HepG2 (cell line): Measurements from ENCODE around the gene TTLL13. TPM values are rescaled to one million over a fixed set of nuclear protein-coding genes. Genes with fewer than 3 reads are reported as not detected.

ENCODE experiments used
- ATRX ChIP-seq: sonication (generic); formaldehyde crosslinking; IDR thresholded peaks from 2 replicates; pipeline ENCODE4 v1.4.0; 2020; ENCODE audit warnings: missing genetic modification reagents, borderline replicate concordance
- ELF1 ChIP-seq: sonication (generic); formaldehyde crosslinking; IDR thresholded peaks from 2 replicates; pipeline ENCODE4 v1.4.0; 2020; ENCODE audit warnings: missing genetic modification reagents
- ELF3 ChIP-seq: IDR thresholded peaks from 2 replicates; pipeline ENCODE4 v1.6.1; 2016; ENCODE audit warnings: missing genetic modification reagents, missing compliant biosample characterization
- GTF2F1 ChIP-seq: fragments of 150-350 bp; IDR thresholded peaks from 2 replicates; pipeline ENCODE4 v1.6.1; 2014; ENCODE audit warnings: low read length
- IKZF4 ChIP-seq: sonication (generic); formaldehyde crosslinking; IDR thresholded peaks from 2 replicates; pipeline ENCODE4 v1.5.1; 2020; ENCODE audit warnings: borderline replicate concordance, mild to moderate bottlenecking, low read depth, missing genetic modification reagents; ENCODE audit errors: not compliant biosample characterization
- KAT7 ChIP-seq: IDR thresholded peaks from 2 replicates; pipeline ENCODE4 v1.6.1; 2018; ENCODE audit warnings: borderline replicate concordance, missing compliant biosample characterization
- KMT2A ChIP-seq: sonication (generic); formaldehyde crosslinking; IDR thresholded peaks from 2 replicates; pipeline ENCODE4 v1.4.0; 2020; ENCODE audit warnings: missing genetic modification reagents
- RBM39 ChIP-seq: fragments of 200-400 bp; formaldehyde crosslinking; IDR thresholded peaks from one replicate; pipeline ENCODE4 v1.6.1; 2018; ENCODE audit warnings: antibody characterized with exemption, mild to moderate bottlenecking, low read depth, low read length; ENCODE audit not compliant: poor library complexity, severe bottlenecking
- TCF7 ChIP-seq: sonication (generic); IDR thresholded peaks from 2 replicates; pipeline ENCODE4 v1.6.1; 2016; ENCODE audit warnings: antibody characterized with exemption, low read depth
- TP53 ChIP-seq: sonication (generic); formaldehyde crosslinking; conservative IDR thresholded peaks from 2 replicates; pipeline ENCODE4 v1.4.0; 2020; ENCODE audit warnings: missing genetic modification reagents
- ZNF329 ChIP-seq: sonication (generic); formaldehyde crosslinking; IDR thresholded peaks from 2 replicates; pipeline ENCODE4 v1.9.0; 2021; ENCODE audit warnings: low read depth, mild to moderate bottlenecking, missing genetic modification reagents
- ZNF772 ChIP-seq: sonication (generic); formaldehyde crosslinking; IDR thresholded peaks from 2 replicates; pipeline ENCODE4 v1.5.0; 2020; ENCODE audit warnings: mild to moderate bottlenecking, missing genetic modification reagents
- polyA plus RNA-seq, 8 experiments: library from polyadenylated mRNA; depleted of rRNA in 3 of 8; stranded (reverse) in 7 of 8; unstranded in 1 of 8; fragments of >200 nt; fragmentation: Illumina TruSeq in 4 of 8; extraction: Trizol in 4 of 8; gene quantifications; 2 replicates each; pipeline versions ENCODE4 v1.2.1 to v1.2.3, GENCODE V29; 2011 to 2016; ENCODE audit warnings: low read depth in 4 of 8, missing spikeins in 1 of 8, mixed read lengths in 1 of 8; ENCODE audit not compliant: insufficient read depth in 1 of 8
- total RNA-seq, 5 experiments: library from RNA; depleted of rRNA; stranded (reverse); fragments of >200 nt; fragmentation: Illumina TruSeq; extraction: Trizol; gene quantifications; 2 replicates each; pipeline ENCODE4 v1.2.3, GENCODE V29; 2016; ENCODE audit warnings: low read depth in 1 of 5
- TF ChIP-seq, protein P1 (sequence below): sonication (generic); formaldehyde crosslinking; IDR thresholded peaks from 2 replicates; pipeline ENCODE4 v1.4.0; 2020; ENCODE audit warnings: mild to moderate bottlenecking, missing genetic modification reagents
- TF ChIP-seq, protein P2 (sequence below): IDR thresholded peaks from 2 replicates; pipeline ENCODE4 v1.6.1; 2016; ENCODE audit warnings: missing genetic modification reagents, missing compliant biosample characterization
- TF ChIP-seq, protein P3 (sequence below): sonication (generic); formaldehyde crosslinking; IDR thresholded peaks from 2 replicates; pipeline ENCODE4 v1.4.0; 2020; ENCODE audit warnings: mild to moderate bottlenecking, low read depth, missing genetic modification reagents
- TF ChIP-seq, protein P4 (sequence below): sonication (generic); formaldehyde crosslinking; IDR thresholded peaks from 2 replicates; pipeline ENCODE4 v1.4.0; 2020; ENCODE audit warnings: missing genetic modification reagents
- TF ChIP-seq, protein P5 (sequence below): sonication (generic); formaldehyde crosslinking; IDR thresholded peaks from 2 replicates; pipeline ENCODE4 v1.5.1; 2020; ENCODE audit warnings: missing genetic modification reagents, mild to moderate bottlenecking, borderline replicate concordance

Gene TTLL13
- total and polyA plus RNA-seq, 2 of the 13 experiments (the other 11 are each of a cell fraction or from before 2014, with no cell fraction given), result 0.07 to 0.29 TPM

DNA sequence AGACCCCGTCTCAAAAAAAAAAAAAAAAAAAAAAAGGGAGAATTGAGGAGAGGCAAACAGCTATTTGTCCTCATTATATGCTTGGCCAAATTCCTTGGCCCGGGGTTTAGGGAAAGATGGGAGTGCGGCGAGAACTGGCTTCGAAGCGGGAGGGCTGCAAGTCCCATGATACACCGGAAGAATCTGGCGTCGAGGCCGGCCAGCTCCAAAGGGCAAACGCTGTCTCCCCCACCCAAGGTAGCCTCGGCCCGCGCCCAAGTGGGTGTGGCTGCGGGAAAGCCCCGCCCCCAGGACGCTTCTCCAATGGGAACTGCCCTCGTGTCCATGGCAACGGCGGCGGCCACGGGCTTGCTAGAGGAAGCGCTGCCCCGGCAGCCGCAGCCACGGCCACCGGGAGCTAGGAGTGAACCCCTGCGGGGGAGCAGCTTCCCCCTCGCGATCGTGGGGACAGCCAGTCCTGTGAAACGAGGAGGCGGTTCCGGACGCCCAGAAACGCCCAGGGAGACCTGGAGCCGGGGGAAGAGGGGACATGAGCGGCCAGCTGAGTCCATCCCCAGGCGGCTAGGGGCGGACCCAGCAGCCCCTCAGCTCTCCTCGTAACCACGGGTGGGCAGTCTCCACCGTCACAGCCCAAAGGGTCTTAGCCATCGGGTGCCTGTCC is at the start of gene TTLL13 (continued):
- TF ChIP-seq, protein P1, sequence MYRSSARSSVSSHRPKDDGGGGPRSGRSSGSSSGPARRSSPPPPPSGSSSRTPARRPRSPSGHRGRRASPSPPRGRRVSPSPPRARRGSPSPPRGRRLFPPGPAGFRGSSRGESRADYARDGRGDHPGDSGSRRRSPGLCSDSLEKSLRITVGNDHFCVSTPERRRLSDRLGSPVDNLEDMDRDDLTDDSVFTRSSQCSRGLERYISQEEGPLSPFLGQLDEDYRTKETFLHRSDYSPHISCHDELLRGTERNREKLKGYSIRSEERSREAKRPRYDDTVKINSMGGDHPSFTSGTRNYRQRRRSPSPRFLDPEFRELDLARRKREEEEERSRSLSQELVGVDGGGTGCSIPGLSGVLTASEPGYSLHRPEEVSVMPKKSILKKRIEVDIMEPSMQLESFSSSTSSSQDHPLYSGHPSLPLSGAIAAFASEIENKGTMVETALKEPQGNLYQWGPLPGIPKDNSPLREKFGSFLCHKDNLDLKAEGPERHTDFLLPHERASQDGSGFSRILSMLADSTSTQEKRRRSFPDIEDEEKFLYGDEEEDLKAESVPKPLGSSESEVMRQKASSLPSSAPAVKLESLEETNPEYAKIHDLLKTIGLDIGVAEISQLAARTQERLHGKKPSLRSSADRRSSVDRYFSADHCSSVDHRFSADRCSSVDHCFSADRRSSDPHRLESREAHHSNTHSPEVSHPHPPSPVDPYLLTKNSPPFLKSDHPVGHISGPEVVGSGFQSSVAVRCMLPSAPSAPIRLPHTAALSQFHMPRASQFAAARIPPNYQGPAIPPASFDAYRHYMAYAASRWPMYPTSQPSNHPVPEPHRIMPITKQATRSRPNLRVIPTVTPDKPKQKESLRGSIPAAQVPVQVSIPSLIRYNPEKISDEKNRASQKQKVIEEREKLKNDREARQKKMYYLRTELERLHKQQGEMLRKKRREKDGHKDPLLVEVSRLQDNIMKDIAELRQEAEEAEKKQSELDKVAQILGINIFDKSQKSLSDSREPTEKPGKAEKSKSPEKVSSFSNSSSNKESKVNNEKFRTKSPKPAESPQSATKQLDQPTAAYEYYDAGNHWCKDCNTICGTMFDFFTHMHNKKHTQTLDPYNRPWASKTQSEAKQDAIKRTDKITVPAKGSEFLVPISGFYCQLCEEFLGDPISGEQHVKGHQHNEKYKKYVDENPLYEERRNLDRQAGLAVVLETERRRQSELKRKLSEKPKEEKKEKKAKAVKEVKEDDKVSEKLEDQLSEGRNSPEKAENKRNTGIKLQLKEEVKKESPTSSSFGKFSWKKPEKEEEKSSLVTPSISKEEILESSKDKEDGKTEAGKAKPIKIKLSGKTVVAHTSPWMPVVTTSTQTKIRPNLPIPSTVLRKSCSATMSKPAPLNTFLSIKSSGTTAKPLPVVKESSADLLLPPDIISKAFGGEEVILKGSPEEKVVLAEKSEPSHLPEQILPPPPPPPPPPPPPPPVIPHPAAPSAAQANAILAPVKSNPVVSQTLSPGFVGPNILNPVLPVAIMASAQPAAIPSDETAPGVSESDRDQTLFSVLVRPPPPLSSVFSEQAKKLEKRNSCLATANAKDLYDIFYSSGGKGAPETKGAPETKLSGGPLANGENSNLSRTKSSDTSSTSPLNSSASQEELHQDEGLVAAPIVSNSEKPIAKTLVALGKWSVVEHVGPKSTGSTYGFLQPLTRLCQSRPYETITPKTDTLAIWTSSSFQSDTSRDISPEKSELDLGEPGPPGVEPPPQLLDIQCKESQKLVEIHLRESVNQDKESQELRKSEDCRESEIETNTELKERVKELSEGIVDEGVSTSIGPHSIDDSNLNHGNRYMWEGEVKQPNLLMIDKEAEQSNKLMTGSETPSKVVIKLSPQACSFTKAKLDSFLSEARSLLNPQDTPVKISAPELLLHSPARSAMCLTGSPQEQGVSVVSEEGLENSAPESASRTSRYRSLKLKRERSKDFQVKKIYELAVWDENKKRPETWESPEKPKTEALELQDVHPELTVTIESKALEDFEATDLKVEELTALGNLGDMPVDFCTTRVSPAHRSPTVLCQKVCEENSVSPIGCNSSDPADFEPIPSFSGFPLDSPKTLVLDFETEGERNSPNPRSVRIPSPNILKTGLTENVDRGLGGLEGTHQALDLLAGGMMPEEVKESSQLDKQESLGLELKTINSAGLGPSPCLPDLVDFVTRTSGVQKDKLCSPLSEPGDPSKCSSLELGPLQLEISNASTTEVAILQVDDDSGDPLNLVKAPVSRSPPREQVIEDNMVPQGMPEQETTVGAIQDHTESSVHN (CRISPR knock-in tag), result no peak
- peak; percentile 61; the same call in 1 of the 2 replicates for TF ChIP-seq ELF3 (CRISPR knock-in tag)
- TF ChIP-seq, protein P2, sequence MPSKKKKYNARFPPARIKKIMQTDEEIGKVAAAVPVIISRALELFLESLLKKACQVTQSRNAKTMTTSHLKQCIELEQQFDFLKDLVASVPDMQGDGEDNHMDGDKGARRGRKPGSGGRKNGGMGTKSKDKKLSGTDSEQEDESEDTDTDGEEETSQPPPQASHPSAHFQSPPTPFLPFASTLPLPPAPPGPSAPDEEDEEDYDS (CRISPR knock-in tag), result peak; percentile 75
- TF ChIP-seq TCF7, result no peak
- TF ChIP-seq, protein P3, sequence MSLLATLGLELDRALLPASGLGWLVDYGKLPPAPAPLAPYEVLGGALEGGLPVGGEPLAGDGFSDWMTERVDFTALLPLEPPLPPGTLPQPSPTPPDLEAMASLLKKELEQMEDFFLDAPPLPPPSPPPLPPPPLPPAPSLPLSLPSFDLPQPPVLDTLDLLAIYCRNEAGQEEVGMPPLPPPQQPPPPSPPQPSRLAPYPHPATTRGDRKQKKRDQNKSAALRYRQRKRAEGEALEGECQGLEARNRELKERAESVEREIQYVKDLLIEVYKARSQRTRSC (CRISPR knock-in tag), result no peak
- no peak for TF ChIP-seq KMT2A
- no peak for TF ChIP-seq ATRX (CRISPR knock-in tag)
- TF ChIP-seq, protein P4, sequence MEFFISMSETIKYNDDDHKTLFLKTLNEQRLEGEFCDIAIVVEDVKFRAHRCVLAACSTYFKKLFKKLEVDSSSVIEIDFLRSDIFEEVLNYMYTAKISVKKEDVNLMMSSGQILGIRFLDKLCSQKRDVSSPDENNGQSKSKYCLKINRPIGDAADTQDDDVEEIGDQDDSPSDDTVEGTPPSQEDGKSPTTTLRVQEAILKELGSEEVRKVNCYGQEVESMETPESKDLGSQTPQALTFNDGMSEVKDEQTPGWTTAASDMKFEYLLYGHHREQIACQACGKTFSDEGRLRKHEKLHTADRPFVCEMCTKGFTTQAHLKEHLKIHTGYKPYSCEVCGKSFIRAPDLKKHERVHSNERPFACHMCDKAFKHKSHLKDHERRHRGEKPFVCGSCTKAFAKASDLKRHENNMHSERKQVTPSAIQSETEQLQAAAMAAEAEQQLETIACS (CRISPR knock-in tag), result no peak
- TF ChIP-seq, protein P5, sequence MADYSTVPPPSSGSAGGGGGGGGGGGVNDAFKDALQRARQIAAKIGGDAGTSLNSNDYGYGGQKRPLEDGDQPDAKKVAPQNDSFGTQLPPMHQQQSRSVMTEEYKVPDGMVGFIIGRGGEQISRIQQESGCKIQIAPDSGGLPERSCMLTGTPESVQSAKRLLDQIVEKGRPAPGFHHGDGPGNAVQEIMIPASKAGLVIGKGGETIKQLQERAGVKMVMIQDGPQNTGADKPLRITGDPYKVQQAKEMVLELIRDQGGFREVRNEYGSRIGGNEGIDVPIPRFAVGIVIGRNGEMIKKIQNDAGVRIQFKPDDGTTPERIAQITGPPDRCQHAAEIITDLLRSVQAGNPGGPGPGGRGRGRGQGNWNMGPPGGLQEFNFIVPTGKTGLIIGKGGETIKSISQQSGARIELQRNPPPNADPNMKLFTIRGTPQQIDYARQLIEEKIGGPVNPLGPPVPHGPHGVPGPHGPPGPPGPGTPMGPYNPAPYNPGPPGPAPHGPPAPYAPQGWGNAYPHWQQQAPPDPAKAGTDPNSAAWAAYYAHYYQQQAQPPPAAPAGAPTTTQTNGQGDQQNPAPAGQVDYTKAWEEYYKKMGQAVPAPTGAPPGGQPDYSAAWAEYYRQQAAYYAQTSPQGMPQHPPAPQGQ (CRISPR knock-in tag), result no peak
- peak; percentile 56 for TF ChIP-seq ELF1
- no peak for TF ChIP-seq IKZF4 (CRISPR knock-in tag)
- TF ChIP-seq KAT7 (CRISPR knock-in tag), result peak; percentile 57; the same call in 1 of the 2 replicates
- no peak for TF ChIP-seq RBM39
- no peak for TF ChIP-seq GTF2F1
- peak; percentile 47; the same call in 1 of the 2 replicates for TF ChIP-seq ZNF329 (CRISPR knock-in tag)
- TF ChIP-seq ZNF772 (CRISPR knock-in tag), result peak; percentile 32; the same call in 1 of the 2 replicates
- no peak for TF ChIP-seq TP53 (CRISPR knock-in tag)
